NCI-H1436 treated with DMSO at 0.1 percent for 48 hours (cell line): ENCODE data around the gene SORT1.
A peak's percentile ranks its signal among the peaks of the same experiment; 100 is the strongest.
"Not testable (repeated sequence)": the region's sequence is repeated elsewhere in the genome, so short reads cannot be mapped to it uniquely, and the experiment has no call there.

Source experiments
- DNase-seq: peaks from one replicate; lab custom pipeline; 2025; lab: John Stamatoyannopoulos, UW

Gene SORT1

GRCh38 chr1:109397581-109398342 lies at the start of gene SORT1:
Gene SORT1 (minus strand): TSS chr1:109397918. CDS start chr1:109397892, 26 bp downstream.
- DNase-seq: peak; percentile 80

- DNase-seq: not testable (repeated sequence)
Observed at GRCh38 chr1:109445949-109446695, 48.4 kb upstream of the SORT1 start.

GRCh38 chr1:109444346-109444745 lies 46.6 kb upstream of the SORT1 start:
- DNase-seq: no peak

- DNase-seq: no peak
Observed at GRCh38 chr1:109443476-109443875, 45.8 kb upstream of the SORT1 start.

- no peak for DNase-seq
Observed at GRCh38 chr1:109441069-109441468, 43.4 kb upstream of the SORT1 start.

- DNase-seq: no peak
Observed at GRCh38 chr1:109438798-109439297, 41.1 kb upstream of the SORT1 start.

GRCh38 chr1:109434484-109434883 lies 36.8 kb upstream of the SORT1 start:
- DNase-seq: no peak

GRCh38 chr1:109433322-109433721 lies 35.6 kb upstream of the SORT1 start:
- DNase-seq: no peak

- no peak for DNase-seq
Observed at GRCh38 chr1:109432336-109432735, 34.6 kb upstream of the SORT1 start.

- no peak for DNase-seq
Observed at GRCh38 chr1:109427171-109427467, 29.4 kb upstream of the SORT1 start.

GRCh38 chr1:109426281-109427170 lies 28.8 kb upstream of the SORT1 start, which contains the start of gene PSMA5:
Gene PSMA5 (minus strand): TSS chr1:109426448. CDS start chr1:109426330, 118 bp downstream.
- peak; percentile 91 for DNase-seq

- no peak for DNase-seq
Observed at GRCh38 chr1:109425391-109426280, 27.9 kb upstream of the SORT1 start.

- no peak for DNase-seq
Observed at GRCh38 chr1:109423498-109423897, 25.8 kb upstream of the SORT1 start.

- DNase-seq: no peak
Observed at GRCh38 chr1:109412551-109412950, 14.8 kb upstream of the SORT1 start.

- no peak for DNase-seq
Observed at GRCh38 chr1:109404838-109405237, 7.1 kb upstream of the SORT1 start.

- DNase-seq: no peak
Observed at GRCh38 chr1:109402025-109402424, 4.3 kb upstream of the SORT1 start.

GRCh38 chr1:109400035-109400655 lies 2.4 kb upstream of the SORT1 start:
- no peak for DNase-seq

- peak; percentile 41 for DNase-seq
Observed at GRCh38 chr1:109399326-109399957, 1.7 kb upstream of the SORT1 start.

GRCh38 chr1:109398343-109399225 lies 866 bp upstream of the SORT1 start:
- DNase-seq: peak; percentile 9
